Stimulated activated CD4-positive, alpha-beta T cell treated with anti-CD3 and anti-CD28 coated beads, Interleukin-4, amount 100 ng/mL, for 1 hour (primary cell): Measurements from ENCODE around the gene LMOD1.
"Not testable (repeated sequence)": the region's sequence is repeated elsewhere in the genome, so short reads cannot be mapped to it uniquely, and the experiment has no call there.

Experiments used
- DNase-seq: peaks from one replicate; pipeline ENCODE4 v3.0.0-alpha.2; 2020

Gene LMOD1

DNA sequence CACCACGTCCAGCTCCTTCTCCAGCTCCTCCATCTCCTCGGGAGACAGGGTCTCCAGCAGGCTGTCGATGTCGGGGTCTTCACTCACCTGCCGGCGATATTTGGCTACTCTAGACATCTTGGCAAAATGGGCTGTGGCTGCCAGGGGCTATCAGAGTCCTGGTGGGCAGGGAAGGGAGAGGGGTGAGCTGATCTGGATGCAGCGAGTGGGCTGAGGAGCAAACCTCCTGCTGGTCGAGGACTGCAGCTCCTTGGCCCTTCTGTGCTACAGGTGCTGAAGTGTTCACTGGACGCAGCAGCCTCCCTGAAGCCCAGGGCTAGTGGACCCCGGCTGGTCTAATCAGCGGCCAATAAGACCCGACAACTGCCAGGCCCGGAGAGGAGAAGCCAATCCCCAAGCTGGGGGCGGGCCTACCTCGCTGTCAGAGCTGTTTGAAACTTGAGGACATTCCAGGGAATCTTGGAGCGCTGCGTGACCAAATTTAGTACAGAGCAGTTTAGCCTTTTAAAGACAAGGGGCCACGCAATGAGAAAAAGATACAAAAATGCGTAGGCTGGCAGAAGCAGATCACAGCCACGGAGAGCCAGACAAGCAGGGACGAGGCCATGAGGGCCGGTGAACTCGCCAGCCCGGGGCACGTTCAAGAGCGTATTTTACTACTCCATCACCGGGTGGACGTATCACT is at the start of gene LMOD1:
Gene LMOD1, minus strand, starts transcription at position 325 of the 685 bp plus-strand sequence. Its CDS starts 208 bp downstream, at position 117.
- no peak for DNase-seq

DNA sequence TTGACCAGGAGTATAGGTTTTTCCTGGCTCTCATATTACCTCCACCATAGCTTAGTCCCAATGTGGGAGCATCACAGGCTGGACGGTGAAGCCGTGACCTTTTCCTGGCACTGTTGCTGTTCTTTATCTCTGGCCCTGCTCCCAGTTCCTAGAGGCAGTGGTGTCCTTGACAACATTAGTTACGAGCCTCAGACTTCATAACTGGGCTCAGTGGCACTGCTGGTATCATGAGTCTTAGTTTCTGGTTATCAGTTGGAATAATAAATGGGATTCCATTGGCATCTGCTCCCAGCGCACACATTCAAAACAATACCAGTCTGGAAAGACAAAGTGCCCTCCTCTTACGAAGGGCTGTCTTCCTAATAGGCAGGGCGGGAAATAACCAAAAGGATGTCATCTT is 44.1 kb upstream of the LMOD1 start:
- DNase-seq, result no peak

DNA sequence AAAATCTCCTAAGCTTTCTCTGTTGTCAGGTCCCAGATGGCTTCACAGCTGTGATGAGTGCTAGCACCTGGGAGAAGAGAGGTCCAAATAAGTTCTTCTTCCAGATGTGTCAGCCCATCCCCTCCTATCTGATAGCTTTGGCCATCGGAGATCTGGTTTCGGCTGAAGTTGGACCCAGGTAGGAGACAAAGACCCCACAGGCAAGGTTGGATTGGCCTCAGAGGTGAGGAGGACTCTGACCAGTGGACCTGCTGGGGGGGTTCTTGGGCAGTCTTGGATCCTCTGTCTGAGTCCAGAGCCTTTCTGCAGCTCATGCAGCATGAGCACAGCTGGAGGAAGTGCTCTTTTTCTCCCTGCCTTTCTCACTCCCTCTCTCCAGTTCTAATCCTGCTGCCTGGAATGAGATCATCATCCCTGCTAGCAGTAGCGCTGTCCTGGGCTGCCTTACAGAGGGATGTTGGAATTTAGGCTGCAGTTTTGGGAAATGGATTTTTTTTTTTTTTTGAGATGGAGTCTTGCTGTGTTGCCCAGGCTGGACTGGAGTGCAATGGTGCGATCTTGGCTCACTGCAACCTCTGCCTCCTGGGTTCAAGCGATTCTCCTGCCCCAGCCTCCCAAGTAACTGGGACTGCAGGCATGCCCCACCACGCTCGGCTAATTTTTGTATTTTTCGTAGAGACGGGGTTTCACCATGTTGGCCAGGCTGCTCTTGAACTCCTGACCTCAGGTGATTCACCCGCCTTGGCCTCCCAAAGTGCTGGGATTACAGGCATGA is 43.2 kb upstream of the LMOD1 start:
- DNase-seq, result no peak

DNA sequence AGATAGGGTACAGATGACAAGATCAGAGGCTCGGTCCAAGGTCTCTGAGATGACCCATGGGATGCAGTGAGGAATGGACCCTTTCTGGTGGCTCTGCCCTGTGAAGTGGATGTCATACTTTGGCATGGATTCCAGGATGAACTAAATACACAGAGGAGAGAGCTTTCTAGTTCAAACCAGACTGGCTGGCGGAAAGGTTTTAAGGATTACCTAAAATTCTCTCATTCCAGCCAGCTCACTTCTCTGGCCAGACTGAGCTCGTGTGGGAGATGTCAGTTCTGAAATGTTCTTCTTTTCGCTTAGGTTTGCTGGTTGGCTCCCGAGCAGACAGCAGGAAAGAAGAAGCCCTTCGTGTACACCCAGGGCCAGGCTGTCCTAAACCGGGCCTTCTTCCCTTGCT is 42.3 kb upstream of the LMOD1 start:
- no peak for DNase-seq

DNA sequence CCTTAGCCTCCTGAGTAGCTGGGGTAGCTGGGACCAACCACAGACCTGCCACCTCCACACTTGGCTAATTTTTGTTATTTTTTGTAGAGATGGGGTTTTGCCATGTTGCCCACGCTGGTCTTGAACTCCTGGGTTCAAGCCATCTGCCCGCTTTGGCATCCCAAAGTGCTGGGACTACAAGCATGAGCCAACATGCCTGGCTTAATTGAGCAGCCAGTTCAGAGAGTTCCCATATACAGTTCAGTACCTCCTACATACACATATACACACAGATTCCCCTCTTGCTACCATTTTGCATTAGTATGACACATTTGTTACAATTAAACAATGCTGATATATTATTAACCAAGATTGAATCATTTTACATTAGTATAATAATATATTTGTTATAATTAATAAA is 39.0 kb upstream of the LMOD1 start:
- DNase-seq, result no peak

DNA sequence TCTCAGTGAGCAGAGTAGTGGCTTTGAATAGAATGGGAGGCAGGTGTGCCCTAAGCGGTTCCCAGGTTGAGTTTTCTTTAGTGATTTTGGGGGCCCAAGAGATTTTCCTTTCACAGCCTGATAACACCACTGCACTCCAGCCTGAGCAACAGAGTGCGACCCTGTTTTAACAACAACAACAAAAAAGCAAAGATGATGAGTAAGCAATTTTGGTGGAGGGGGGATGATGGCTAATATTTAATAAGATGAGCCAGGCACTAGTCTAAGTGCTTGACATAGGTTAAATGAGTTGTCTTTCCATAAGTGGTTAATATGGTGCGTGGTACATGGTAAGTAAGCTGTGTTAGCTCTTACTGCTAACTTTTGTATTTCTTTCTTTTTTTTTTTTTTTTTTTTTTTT is 38.1 kb upstream of the LMOD1 start:
- no peak for DNase-seq

DNA sequence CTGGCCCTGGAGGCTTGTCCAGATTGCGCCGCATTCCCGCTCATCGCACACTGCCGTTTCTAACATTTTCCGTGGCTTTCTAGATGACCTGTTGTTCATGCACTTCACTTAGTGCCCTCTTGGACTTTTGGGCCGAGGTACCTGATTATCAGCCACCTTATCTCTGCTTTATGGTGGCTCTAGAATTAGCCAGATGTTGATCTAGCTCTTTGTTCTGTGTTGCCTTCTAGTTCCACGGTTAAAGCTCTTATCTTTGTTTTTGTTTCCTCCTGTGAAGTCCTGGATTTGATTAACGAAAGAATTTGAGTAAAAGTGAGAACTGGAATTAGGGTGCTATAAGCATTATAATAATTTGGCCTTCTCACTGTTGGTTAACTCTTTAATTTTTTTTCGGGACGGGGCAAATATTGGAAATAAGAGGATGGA is 37.0 kb upstream of the LMOD1 start:
- no peak for DNase-seq

DNA sequence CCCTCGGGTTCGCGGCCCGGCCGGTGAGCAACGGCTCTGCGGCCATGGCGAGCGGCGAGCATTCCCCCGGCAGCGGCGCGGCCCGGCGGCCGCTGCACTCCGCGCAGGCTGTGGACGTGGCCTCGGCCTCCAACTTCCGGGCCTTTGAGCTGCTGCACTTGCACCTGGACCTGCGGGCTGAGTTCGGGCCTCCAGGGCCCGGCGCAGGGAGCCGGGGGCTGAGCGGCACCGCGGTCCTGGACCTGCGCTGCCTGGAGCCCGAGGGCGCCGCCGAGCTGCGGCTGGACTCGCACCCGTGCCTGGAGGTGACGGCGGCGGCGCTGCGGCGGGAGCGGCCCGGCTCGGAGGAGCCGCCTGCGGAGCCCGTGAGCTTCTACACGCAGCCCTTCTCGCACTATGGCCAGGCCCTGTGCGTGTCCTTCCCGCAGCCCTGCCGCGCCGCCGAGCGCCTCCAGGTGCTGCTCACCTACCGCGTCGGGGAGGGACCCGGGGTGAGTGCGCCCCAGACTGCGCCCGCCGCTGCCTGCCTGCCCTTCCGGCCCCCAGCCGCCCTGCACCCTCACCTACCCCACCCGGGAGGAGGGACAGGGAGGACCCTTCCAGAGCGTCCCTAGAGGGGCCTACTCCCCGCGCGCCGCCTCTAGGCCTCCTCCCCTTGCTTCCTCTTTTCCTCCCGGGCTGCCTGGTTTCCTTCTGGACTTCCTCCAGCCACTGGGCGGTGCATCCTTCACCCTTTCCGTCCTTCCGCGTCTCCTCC is 36.5 kb upstream of the LMOD1 start, which contains the start of gene RNPEP:
Gene RNPEP, plus strand, starts transcription at position 26 of the 757 bp plus-strand sequence. Its CDS starts 19 bp downstream, at position 45.
- DNase-seq, result peak; percentile 53

DNA sequence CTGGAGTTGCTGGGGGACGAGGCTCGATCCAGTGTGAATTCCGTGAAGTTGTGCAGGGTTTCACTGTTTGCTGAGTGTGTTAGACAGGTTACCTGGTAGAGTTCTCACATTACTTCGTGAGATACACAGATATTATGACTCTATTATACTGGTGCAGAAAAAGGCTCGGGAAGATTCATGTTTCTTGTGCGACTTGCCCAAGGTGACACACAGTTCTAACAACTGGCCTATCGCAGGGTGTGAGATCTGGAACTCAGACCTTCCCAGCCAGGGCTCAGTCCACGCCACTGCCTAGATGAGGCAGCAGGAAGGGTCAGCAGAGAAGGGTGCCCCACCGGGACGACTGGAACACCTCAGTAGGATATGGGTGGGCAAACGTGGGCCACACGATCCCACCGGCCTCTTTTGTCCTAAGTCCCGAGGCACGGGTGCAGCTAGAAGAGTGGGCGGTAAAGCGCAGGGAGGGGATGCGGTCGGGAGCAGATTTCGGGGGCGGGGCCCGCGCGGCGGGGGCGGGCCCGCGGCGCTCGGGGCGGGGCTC is 35.8 kb upstream of the LMOD1 start:
- peak; percentile 70 for DNase-seq

DNA sequence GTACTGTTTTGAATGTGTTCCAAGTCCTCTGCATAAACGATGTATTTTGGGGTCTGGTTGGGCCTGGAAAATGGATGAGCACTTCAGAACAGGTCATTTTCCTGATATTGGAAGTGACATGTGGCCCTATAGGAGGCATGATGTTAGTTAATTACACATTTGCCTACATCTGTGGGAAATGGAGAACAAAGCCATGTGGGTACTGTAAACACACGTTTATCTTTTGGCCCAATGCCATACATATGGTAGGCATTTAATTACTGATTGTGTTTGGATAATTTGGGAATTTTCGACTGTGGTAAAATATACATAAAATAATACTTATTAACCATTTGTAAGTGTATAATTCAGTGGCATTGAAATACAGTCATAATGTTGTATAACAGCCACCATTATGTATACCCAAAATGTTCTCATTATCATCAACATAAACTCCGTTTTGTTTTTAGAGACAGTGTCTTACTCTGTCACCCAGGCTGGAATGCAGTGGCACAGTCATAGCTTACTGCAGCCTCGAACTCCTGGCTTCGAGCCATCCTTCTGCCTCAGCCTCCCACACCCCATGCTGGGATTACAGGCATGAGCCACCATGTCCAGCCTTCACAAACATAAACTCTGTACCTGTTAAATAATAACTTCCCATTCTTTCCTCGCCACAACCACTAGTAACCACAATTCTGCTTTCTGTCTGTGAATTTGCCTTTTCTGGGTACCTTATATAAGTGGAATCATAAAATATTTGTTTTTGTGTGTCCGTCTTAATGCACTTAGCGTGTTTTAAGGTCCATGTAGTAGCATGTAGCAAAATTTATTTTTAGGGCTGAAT is 24.2 kb upstream of the LMOD1 start:
- DNase-seq, result no peak

DNA sequence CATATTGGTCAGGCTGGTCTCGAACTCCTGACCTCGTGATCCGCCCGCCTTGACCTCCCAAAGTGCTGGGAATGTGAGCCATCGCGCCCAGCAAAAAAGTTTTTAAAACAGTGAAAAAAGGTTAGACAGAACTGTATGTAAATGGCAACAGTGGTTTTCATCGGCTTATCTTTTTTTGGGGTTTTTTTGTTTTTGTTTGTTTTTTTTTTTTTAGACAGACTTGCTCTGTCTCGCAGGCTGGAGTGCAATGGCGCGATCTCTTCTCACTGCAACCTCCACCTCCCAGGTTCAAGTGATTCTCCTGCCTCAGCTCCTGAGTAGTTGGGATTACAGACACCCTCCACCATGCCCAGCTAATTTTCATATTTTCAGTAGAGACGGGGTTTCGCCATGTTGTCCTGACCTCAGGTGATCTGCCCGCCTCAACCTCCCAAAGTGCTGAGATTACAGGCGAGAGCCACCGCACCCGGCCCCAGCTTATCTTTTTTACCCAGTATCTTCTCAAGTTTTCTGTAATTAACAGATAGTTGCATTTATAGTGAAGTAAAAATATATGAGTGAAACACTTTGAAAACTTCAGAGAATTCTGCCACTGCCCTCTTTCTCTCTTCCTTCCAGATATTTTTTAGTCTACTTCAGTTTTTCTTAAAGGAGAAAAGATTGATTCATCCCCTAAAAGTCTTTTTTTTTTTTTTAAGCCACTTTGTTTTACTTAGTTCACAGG is 22.0 kb upstream of the LMOD1 start:
- no peak for DNase-seq

DNA sequence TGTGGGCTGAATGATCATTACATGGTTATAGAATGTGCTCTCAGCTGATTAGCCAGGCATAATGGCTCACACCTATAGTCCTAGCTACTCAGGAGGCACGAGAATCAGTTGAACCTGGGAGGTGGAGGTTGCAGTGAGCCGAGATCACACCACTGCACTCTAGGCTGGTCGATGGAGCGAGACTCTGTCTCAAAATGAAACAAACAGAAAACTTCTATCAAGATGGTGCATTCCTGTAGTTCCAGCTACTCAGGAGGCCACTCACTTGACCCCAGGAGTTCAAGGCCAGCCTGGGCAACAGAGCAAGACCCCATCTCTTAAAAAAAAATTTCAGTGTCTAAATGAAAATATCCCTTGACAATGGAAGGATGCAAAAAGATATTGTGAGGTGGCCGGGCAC is 19.8 kb upstream of the LMOD1 start:
- DNase-seq, result no peak

DNA sequence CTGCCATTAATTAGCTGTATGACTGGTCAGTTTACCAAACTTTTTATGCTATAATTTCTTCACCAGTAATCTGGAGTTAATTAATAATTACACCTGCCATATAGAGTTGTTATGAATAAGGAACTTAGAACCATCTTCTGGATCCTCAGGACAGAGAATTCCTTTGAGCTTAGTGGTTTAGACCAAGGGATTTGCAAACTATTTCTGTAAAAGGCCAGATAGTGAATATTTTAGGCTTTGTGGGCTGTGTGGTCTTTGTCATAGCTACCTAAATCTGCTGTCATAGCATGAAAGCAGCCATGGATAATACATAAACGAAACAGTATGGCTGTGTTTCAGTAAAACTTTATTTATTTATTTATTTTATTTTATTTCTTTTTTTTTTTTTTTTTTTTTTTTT is 17.9 kb upstream of the LMOD1 start:
- DNase-seq, result no peak

DNA sequence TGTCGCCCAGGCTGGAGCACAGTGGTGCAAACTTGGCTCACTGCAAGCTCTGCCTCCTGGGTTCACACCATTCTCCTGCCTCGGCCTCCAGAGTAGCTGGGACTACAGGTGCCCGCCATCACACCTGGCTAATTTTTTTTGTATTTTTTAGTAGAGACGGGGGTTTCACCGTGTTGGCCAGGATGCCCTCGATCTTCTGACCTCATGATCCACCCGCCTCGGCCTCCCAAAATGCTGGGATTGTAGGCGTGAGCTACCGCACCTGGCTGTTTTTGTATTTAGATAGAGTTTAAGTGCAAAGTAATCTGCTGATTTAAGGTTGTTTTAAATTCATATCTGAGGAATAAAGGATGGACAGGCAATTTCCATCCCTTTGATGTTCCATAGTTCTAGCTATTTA is 16.0 kb upstream of the LMOD1 start:
- not testable (repeated sequence) for DNase-seq

DNA sequence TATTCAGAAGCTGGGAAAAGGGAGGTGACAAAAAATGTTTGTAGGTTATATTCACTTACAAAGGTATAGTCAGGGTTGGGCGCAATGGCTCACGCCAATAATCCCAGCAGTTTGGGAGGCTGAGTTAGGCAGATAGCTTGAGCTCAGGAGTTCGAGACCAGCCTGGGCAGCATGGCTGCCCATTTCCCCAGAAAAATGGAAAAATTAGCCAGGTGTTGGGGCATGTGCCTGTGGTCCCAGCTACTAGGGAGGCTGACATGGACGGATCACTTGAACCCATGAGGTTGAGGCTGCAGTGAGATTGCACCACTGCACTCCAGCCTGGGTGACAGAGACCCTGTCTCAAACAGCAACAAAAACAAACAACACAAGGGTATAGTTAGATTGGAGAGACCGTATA is 12.0 kb upstream of the LMOD1 start:
- no peak for DNase-seq

DNA sequence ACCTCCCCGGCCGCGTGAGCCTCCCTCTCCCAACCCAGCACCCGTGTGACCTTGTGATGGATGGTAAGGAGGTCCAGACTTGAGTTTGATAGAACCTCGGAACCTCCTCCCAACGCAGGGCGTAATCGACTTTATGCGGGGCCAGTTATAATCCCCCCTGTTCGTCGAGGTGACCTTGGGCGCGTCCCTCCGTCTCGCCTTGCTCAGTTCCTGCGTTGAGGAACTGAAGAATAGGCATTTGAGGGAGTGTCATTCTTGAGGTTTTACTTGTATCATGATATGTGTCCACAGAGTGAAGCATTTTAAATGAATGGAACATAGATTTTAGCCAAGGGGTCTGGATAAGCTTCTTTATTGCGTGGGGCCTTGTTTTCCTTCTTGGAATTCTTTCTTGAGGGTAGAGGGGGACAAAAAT is 9.4 kb upstream of the LMOD1 start:
- no peak for DNase-seq

DNA sequence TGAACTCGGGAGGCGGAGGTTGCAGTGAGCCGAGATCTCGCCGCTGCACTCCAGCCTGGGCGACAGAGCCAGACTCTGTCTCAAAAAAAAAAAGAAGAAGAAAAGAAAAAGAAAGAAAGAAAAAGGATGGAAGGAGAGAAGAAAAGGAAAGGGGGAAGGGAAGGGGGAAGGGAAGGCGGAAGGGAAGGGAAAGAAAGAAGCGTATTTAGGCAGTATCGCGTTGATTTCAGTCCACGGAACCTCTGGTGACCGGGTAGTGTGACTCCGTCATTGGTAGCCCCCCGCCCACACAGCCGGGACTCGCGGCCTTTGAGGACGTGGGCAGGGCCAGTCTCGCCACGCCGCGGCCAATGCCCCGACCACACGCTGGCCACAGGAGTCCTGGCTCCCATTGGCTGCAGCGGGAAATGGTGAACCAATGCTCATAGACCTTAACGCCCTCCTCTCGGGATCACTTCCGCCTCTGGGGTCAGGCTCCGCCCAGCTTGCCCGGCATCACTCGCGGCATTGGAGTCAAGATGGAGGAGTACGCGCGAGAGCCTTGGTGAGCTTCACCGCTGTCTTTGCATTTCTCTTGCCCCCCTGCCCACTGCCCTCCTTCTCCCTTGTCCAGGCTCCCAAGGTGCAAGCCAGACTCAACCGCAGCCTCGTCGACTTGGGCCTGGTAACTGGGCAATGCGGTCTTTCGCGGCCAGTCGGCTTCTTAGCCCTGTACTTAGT is 8.8 kb upstream of the LMOD1 start, which contains the start of gene TIMM17A:
Gene TIMM17A, plus strand, starts transcription at position 495 of the 720 bp plus-strand sequence. Its CDS starts 24 bp downstream, at position 519.
- DNase-seq, result peak; percentile 93

DNA sequence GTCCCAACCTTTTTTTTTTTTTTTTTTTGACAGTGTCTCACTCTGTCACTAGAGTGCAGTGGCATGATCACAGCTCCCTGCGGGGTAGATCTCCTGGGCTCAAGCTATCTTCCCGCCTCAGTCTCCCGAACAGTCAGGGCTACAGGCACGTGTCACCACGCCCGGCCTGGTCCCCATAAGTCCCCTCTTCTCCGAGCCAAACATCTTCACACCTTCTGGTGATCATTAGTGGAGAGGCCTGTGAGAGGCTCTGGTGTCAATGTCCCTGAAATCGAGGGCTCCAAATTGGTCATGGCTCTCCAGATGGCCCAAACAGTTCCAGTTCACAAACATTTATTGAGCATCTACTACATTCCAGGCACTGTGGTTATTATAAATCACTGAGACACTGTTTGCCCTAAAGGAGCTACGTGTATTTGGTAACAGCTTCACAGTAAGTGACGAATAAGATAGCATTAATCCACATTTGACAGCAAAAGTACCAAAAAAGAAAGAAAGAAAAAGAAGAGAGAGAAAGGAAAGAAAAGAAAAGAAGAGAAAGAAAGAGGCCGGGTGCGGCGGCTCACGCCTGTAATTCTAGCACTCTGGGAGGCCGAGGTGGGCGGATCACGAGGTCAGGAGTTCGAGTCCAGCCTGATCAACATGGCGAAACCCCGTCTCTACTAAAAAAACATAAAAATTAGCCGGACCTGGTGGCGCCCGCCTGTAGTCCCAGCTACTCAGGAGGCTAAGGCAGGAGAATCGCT is 8.1 kb upstream of the LMOD1 start:
- DNase-seq, result peak; percentile 8

DNA sequence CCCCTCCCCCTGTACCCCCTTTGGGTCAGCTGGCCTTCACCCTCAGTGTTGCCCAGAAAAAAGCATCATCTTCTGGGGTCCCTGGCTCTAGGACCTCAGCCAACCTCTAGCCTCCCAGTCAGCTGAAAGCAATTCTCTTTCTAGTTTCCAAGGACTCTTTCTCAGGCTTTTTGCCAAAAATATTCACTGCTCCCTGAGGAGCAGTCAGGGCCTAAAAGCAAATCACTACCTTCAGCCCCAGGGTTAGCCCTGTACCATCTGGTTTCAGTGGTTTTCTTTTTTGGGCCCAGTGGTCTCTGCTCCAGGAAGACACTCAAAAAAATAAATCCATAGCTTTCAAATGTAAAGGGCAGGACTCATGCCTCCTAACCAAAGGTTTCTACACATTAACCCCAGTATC is 3.1 kb upstream of the LMOD1 start:
- DNase-seq, result no peak

DNA sequence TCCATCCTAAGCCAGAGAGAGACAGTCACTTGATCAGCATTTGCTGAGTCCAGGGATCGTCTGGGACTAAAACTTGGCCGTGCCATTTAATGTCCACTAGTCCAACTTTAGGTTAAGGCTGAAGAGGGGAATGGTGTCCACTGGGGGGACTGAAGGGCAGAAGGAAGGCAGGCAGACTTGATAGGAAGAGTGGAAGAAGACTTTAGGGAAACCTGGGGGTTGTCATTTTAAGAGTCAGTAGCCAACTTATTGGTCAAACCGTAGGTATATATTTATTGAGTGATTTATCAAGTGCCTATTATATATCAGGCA is 1.3 kb upstream of the LMOD1 start:
- no peak for DNase-seq
